Panc1 (cell line): ENCODE measurements around the gene PRKCG.

Experiments used
- SIN3A ChIP-seq: IDR thresholded peaks from 2 replicates; pipeline ENCODE4 v1.6.1; 2012; ENCODE audit warnings: low read depth, mild to moderate bottlenecking, low read length, moderate library complexity, borderline replicate concordance; ENCODE audit not compliant: insufficient read depth
- TF ChIP-seq, protein P1 (sequence below): fragments of 450-650 bp; IDR thresholded peaks from 2 replicates; pipeline ENCODE4 v1.5.1; 2017; ENCODE audit warnings: mild to moderate bottlenecking

DNA sequence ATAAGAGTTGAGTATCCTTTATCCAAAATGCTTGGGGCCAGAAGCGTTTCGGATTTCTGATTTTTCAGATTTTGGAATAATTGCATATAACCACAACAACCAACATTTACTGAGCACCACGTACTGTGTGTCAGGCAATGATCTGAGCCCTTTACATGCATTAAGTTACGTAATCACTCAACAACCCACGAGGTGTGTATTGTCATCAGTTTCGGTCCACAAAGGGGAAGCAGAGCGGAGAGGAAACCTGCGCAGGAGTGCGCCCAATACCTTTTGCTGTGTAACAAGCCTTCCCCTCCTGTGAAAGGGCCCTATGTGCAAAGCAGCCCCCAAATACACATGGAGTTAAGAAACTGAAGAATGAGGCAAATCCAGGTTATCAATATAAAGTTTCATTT lies 37.1 kb upstream of the PRKCG start:
- TF ChIP-seq, protein P1, sequence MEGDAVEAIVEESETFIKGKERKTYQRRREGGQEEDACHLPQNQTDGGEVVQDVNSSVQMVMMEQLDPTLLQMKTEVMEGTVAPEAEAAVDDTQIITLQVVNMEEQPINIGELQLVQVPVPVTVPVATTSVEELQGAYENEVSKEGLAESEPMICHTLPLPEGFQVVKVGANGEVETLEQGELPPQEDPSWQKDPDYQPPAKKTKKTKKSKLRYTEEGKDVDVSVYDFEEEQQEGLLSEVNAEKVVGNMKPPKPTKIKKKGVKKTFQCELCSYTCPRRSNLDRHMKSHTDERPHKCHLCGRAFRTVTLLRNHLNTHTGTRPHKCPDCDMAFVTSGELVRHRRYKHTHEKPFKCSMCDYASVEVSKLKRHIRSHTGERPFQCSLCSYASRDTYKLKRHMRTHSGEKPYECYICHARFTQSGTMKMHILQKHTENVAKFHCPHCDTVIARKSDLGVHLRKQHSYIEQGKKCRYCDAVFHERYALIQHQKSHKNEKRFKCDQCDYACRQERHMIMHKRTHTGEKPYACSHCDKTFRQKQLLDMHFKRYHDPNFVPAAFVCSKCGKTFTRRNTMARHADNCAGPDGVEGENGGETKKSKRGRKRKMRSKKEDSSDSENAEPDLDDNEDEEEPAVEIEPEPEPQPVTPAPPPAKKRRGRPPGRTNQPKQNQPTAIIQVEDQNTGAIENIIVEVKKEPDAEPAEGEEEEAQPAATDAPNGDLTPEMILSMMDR: no peak
- TF ChIP-seq SIN3A: no peak
